ENCODE measurements around the gene FLYWCH2. TPM values are rescaled to one million over a fixed set of nuclear protein-coding genes. Genes with fewer than 3 reads are reported as not detected.

The FLYWCH2 gene
- total RNA-seq, 1 experiment from 2014 or later = 33.7 TPM

DNA sequence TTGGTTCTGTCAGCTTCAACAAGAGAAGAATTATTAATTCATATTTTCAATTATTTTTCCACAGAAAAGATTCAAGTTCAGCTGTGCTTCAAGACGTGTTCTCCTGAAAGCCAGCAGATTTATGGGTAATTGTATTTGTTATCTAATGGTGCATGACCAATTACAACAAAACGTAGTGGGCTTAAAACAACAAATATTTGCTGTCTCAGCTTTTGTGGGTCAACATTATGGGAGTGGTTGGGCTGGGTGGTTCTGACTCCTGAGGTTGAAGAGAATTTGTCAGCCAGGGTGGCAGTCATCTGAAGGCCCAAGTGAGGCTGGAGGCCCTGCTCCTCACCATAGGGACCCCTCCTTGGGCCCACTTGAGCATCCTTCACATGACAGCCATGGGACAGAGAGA is 57.0 kb downstream of the FLYWCH2 start (continued):
- TF ChIP-seq POLR2A (IDR thresholded peaks at IDR 0.05; ENCODE audit: borderline replicate concordance, extremely low read depth, insufficient read depth, insufficient read length) (no peak), CEBPB (IDR thresholded peaks at IDR 0.05; ENCODE audit: low read depth) (no peak)

DNA sequence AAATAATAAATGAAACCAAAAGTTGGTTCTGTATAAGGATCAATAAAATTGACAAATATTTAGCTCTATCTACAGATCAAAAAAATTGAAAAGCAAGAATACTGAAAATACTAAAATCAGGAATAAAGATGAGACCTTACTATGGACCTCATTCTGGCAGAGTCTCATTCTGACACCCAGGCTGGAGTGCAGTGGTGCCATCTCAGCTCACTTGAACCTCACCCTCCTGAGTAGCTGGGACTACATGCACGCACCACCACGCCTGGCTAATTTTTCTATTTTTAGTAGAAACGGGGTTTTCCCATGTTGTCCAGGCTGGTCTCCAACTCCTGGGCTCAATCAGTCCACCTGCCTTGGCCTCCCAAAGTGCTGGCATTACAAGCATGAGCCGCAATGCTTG is 59.0 kb downstream of the FLYWCH2 start:
- TF ChIP-seq YY1 (IDR thresholded peaks at IDR 0.05; ENCODE audit: extremely low read depth, insufficient replicate concordance, low read depth, low read length) (no peak), JUND (IDR thresholded peaks at IDR 0.05) (no peak), POLR2A (IDR thresholded peaks at IDR 0.05; ENCODE audit: borderline replicate concordance, extremely low read depth, insufficient read depth, insufficient read length) (no peak), POLR2AphosphoS5 (IDR thresholded peaks at IDR 0.05; ENCODE audit: low read depth, low read length) (no peak), ZNF274 (IDR thresholded peaks at IDR 0.05; ENCODE audit: low read depth, low read length) (no peak), TCF7L2 (IDR thresholded peaks at IDR 0.05; ENCODE audit: borderline replicate concordance, extremely low read depth, insufficient read depth, insufficient read length) (no peak), CBX3 (IDR thresholded peaks at IDR 0.05; ENCODE audit: low read depth) (no peak), EGR1 (IDR thresholded peaks at IDR 0.05; ENCODE audit: low read depth) (no peak), ZFX (IDR thresholded peaks at IDR 0.05) (no peak), EZH2phosphoT487 (IDR thresholded peaks at IDR 0.05; ENCODE audit: borderline replicate concordance) (no peak), ELF1 (IDR thresholded peaks at IDR 0.05; ENCODE audit: borderline replicate concordance, low read depth) (no peak), SP1 (IDR thresholded peaks at IDR 0.05; ENCODE audit: low read depth) (no peak), SRF (IDR thresholded peaks at IDR 0.05; ENCODE audit: low read depth) (no peak)
- TF ChIP-seq, protein P1, sequence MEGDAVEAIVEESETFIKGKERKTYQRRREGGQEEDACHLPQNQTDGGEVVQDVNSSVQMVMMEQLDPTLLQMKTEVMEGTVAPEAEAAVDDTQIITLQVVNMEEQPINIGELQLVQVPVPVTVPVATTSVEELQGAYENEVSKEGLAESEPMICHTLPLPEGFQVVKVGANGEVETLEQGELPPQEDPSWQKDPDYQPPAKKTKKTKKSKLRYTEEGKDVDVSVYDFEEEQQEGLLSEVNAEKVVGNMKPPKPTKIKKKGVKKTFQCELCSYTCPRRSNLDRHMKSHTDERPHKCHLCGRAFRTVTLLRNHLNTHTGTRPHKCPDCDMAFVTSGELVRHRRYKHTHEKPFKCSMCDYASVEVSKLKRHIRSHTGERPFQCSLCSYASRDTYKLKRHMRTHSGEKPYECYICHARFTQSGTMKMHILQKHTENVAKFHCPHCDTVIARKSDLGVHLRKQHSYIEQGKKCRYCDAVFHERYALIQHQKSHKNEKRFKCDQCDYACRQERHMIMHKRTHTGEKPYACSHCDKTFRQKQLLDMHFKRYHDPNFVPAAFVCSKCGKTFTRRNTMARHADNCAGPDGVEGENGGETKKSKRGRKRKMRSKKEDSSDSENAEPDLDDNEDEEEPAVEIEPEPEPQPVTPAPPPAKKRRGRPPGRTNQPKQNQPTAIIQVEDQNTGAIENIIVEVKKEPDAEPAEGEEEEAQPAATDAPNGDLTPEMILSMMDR (IDR thresholded peaks at IDR 0.05 in 2 of 3, conservative IDR thresholded peaks at IDR 0.05 in 1 of 3; ENCODE audit: borderline replicate concordance in 1 of 3, insufficient read depth in 1 of 3, low read depth in 2 of 3, low read length in 2 of 3) = no peak
- TF ChIP-seq, protein P2, sequence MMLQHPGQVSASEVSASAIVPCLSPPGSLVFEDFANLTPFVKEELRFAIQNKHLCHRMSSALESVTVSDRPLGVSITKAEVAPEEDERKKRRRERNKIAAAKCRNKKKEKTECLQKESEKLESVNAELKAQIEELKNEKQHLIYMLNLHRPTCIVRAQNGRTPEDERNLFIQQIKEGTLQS (IDR thresholded peaks at IDR 0.05) = no peak
- TF ChIP-seq, protein P3, sequence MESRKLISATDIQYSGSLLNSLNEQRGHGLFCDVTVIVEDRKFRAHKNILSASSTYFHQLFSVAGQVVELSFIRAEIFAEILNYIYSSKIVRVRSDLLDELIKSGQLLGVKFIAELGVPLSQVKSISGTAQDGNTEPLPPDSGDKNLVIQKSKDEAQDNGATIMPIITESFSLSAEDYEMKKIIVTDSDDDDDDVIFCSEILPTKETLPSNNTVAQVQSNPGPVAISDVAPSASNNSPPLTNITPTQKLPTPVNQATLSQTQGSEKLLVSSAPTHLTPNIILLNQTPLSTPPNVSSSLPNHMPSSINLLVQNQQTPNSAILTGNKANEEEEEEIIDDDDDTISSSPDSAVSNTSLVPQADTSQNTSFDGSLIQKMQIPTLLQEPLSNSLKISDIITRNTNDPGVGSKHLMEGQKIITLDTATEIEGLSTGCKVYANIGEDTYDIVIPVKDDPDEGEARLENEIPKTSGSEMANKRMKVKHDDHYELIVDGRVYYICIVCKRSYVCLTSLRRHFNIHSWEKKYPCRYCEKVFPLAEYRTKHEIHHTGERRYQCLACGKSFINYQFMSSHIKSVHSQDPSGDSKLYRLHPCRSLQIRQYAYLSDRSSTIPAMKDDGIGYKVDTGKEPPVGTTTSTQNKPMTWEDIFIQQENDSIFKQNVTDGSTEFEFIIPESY (IDR thresholded peaks at IDR 0.05; ENCODE audit: extremely low read depth, insufficient replicate concordance, low read length) = no peak
- TF ChIP-seq, protein P4, sequence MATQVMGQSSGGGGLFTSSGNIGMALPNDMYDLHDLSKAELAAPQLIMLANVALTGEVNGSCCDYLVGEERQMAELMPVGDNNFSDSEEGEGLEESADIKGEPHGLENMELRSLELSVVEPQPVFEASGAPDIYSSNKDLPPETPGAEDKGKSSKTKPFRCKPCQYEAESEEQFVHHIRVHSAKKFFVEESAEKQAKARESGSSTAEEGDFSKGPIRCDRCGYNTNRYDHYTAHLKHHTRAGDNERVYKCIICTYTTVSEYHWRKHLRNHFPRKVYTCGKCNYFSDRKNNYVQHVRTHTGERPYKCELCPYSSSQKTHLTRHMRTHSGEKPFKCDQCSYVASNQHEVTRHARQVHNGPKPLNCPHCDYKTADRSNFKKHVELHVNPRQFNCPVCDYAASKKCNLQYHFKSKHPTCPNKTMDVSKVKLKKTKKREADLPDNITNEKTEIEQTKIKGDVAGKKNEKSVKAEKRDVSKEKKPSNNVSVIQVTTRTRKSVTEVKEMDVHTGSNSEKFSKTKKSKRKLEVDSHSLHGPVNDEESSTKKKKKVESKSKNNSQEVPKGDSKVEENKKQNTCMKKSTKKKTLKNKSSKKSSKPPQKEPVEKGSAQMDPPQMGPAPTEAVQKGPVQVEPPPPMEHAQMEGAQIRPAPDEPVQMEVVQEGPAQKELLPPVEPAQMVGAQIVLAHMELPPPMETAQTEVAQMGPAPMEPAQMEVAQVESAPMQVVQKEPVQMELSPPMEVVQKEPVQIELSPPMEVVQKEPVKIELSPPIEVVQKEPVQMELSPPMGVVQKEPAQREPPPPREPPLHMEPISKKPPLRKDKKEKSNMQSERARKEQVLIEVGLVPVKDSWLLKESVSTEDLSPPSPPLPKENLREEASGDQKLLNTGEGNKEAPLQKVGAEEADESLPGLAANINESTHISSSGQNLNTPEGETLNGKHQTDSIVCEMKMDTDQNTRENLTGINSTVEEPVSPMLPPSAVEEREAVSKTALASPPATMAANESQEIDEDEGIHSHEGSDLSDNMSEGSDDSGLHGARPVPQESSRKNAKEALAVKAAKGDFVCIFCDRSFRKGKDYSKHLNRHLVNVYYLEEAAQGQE (IDR thresholded peaks at IDR 0.05; ENCODE audit: low read depth) = no peak
- H2AFZ ChIP-seq (ENCODE audit: low read depth, low read length, poor library complexity, severe bottlenecking) = no peak overlapping the region
- H3K36me3 ChIP-seq (ENCODE audit: control insufficient read depth in 1 of 2, insufficient read depth in 2 of 2, low read length in 2 of 2) = peaks cover 16 to 26% of the 10 kb centered on the region in 2 experiments
- no peak overlapping the region for H3K27ac ChIP-seq (ENCODE audit: low read depth, low read length)
- no peaks in the 10 kb centered on the region for H3K79me2 ChIP-seq (ENCODE audit: insufficient read depth, low read length)
- POLR2A ChIA-PET = interaction anchor here (0.7 kb wide), 1 partner anchor 230 kb away, joined by 6 read pairs; no protein-coding TSS in a partner anchor
- RAD21 ChIA-PET (ENCODE audit: low non-redundant PET in 1 of 2, low total read pairs in 2 of 2, uncharacterized antibody in 2 of 2, unreplicated experiment in 2 of 2) = no interaction called here
- intact Hi-C loops (cut with micrococcal nuclease) = no loop called here
- CTCF ChIA-PET = no interaction called here
- no peak overlapping the region for H3K4me3 ChIP-seq (replicated peaks in 1 of 2; ENCODE audit: low read depth in 1 of 2, low read length in 2 of 2)
- no peaks in the 10 kb centered on the region for H3K4me1 ChIP-seq (ENCODE audit: control insufficient read depth in 1 of 2, insufficient read depth in 2 of 2, low read length in 2 of 2)
- H3K9me3 ChIP-seq (ENCODE audit: control insufficient read depth in 1 of 2, insufficient read depth in 1 of 2, low read depth in 1 of 2, low read length in 2 of 2) = no peaks in the 10 kb centered on the region
- H3K4me2 ChIP-seq (ENCODE audit: low read length) = no peak overlapping the region
- no peaks in the 10 kb centered on the region for H3K9me2 ChIP-seq (ENCODE audit: insufficient read depth)
- ATAC-seq = no peak
- H4K20me1 ChIP-seq (ENCODE audit: insufficient read depth) = no peaks in the 10 kb centered on the region
- no peaks in the 10 kb centered on the region for H3K27me3 ChIP-seq (ENCODE audit: insufficient read depth, low read length)
- no TSS peak for BruUV-seq (replicated peaks)
- H3K9ac ChIP-seq (ENCODE audit: low read length) = no peak overlapping the region
- DNase-seq (ENCODE audit: low read depth, low spot score) = no peak
